Measurements from ENCODE around the gene DPEP2. TPM values are rescaled to one million over a fixed set of nuclear protein-coding genes. Genes with fewer than 3 reads are reported as not detected.

The DPEP2 gene
- total and polyA plus RNA-seq, 2 of the 13 experiments (the other 11 are each of a cell fraction or from before 2014, with no cell fraction given): 0.18 TPM; not detected in 1

DNA sequence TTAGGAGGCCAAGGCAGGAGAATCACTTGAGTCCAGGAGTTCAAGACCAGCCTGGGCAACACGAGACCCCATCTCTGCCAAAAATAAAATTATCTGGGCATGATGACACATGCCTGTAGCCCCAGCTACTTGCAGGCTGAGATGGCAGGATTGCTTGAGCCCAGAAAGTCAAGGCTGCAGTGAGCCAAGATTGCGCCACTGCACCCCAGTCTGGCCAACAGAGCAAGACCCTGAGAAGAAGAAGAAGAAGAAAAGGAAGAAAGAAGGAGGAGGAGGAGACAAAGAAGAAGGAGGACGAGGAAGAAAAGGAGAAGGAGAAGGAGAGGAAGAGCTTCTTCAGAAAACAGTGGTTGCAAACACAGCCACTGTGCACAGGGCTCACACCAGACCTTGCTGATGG, 10.6 kb downstream of the DPEP2 start:
- intact Hi-C loops (cut with micrococcal nuclease; ENCODE audit: unreplicated experiment) (no loop called here), in situ Hi-C loops (cut with HindIII; ENCODE audit: extremely low pct_ligation_motif_present, low pct_unique_long_range_greater_than_20kb) (no loop called here)
- no peak for FAIRE-seq
- Histone ChIP-seq H3K27ac (ENCODE audit: extremely low read length, insufficient read depth, low read length) (no peak overlapping the region), H3K79me2 (ENCODE audit: insufficient read depth, low read length) (no peaks in the 10 kb centered on the region), H2AFZ (ENCODE audit: low read length) (no peak overlapping the region), H4K20me1 (ENCODE audit: insufficient read depth, low read length) (no peaks in the 10 kb centered on the region), H3K9ac (ENCODE audit: insufficient read depth, low read depth, low read length) (no peak overlapping the region), H3K27me3 (ENCODE audit: control insufficient read depth in 1 of 2, insufficient read depth in 2 of 2, low read length in 2 of 2) (peaks cover 2 to 22% of the 10 kb centered on the region in 2 experiments), H3K36me3 (replicated peaks in 1 of 2; ENCODE audit: control insufficient read depth in 1 of 2, insufficient read depth in 2 of 2, low read length in 2 of 2) (no peaks in the 10 kb centered on the region), H3K4me2 (ENCODE audit: low read depth, low read length) (no peak overlapping the region), H3K4me1 (ENCODE audit: insufficient read depth, low read length) (peaks cover 61% of the 10 kb centered on the region), H3K9me3 (ENCODE audit: low read length) (no peaks in the 10 kb centered on the region), H3K4me3 (replicated peaks in 1 of 3; ENCODE audit: insufficient read depth in 1 of 3, low read depth in 2 of 3, low read length in 3 of 3) (no peak overlapping the region)
- no peak for ATAC-seq
- 60% methylated on average over 3 of the region's 3 CpGs for WGBS (ENCODE audit: low lambda C conversion rate)
- ChIA-PET POLR2A (interaction anchor here (1.4 to 4.8 kb wide), 4 partner anchors 10 to 45 kb away, joined by 3 to 29 read pairs (median 12); partner anchors contain the start of genes DDX28, DPEP2, DUS2 and LCAT), CTCF (ENCODE audit: low intra/inter-chr PET ratio, low total read pairs) (no interaction called here)
- BruUV-seq (replicated peaks): no TSS peak
- TF ChIP-seq ZNF121 (CRISPR knock-in tag; IDR thresholded peaks at IDR 0.05) (peak; percentile 87), UBTF (CRISPR knock-in tag; IDR thresholded peaks at IDR 0.05) (0 out of 2 replicates have a peak, but pooled peaks have one; percentile 1), ZNF232 (CRISPR knock-in tag; IDR thresholded peaks at IDR 0.05; ENCODE audit: borderline replicate concordance) (no peak)
- no peak for DNase-seq (ENCODE audit: low spot score)

- ATAC-seq (peak; percentile 66), FAIRE-seq (peak; percentile 21), DNase-seq (ENCODE audit: low spot score) (peak; percentile 57)
- Histone ChIP-seq H4K20me1 (ENCODE audit: insufficient read depth, low read length) (no peaks in the 10 kb centered on the region), H3K27ac (ENCODE audit: extremely low read length, insufficient read depth, low read length) (no peak overlapping the region), H3K4me2 (ENCODE audit: low read depth, low read length) (peak overlapping the region; percentile 85), H3K36me3 (replicated peaks in 1 of 2; ENCODE audit: control insufficient read depth in 1 of 2, insufficient read depth in 2 of 2, low read length in 2 of 2) (no peaks in the 10 kb centered on the region), H3K4me1 (ENCODE audit: insufficient read depth, low read length) (peaks cover 60% of the 10 kb centered on the region), H2AFZ (ENCODE audit: low read length) (peak overlapping the region; percentile 86), H3K9me3 (ENCODE audit: low read length) (no peaks in the 10 kb centered on the region), H3K4me3 (replicated peaks in 1 of 3; ENCODE audit: insufficient read depth in 1 of 3, low read depth in 2 of 3, low read length in 3 of 3) (peak overlapping the region; percentile 24 to 61 (median 30)), H3K79me2 (ENCODE audit: insufficient read depth, low read length) (no peaks in the 10 kb centered on the region), H3K9ac (ENCODE audit: insufficient read depth, low read depth, low read length) (peak overlapping the region; percentile 59), H3K27me3 (ENCODE audit: control insufficient read depth in 1 of 2, insufficient read depth in 2 of 2, low read length in 2 of 2) (peaks cover 2 to 18% of the 10 kb centered on the region in 2 experiments)
- in situ Hi-C loops (cut with HindIII; ENCODE audit: extremely low pct_ligation_motif_present, low pct_unique_long_range_greater_than_20kb) (no loop called here), intact Hi-C loops (cut with micrococcal nuclease; ENCODE audit: unreplicated experiment) (no loop called here)
- TSS peak; percentile 59 for BruUV-seq (replicated peaks)
- ChIA-PET POLR2A (interaction anchor here (0.6 to 4.8 kb wide), 13 partner anchors 11 to 1212 kb away, joined by 3 to 29 read pairs (median 5); partner anchors contain the start of genes DDX28, DPEP2, DUS2 and ESRP2), CTCF (ENCODE audit: low intra/inter-chr PET ratio, low total read pairs) (no interaction called here)
- 6% methylated on average over 11 of the region's 11 CpGs for WGBS (ENCODE audit: low lambda C conversion rate)
- TF ChIP-seq RORA (CRISPR knock-in tag; IDR thresholded peaks at IDR 0.05) (no peak), ZKSCAN8 (CRISPR knock-in tag; IDR thresholded peaks at IDR 0.05; ENCODE audit: borderline replicate concordance) (0 out of 2 replicates have a peak, but pooled peaks have one; percentile 28), POLR2A (IDR thresholded peaks at IDR 0.05; ENCODE audit: insufficient read depth in 1 of 2, low read depth in 2 of 2, low read length in 2 of 2) (peak; percentile 40 to 48; a peak in 2 of 4 replicates), THAP11 (CRISPR knock-in tag; IDR thresholded peaks at IDR 0.05) (0 out of 2 replicates have a peak, but pooled peaks have one; percentile 22), SKI (IDR thresholded peaks at IDR 0.05; ENCODE audit: partially characterized antibody) (no peak), HDAC2 (CRISPR knock-in tag; IDR thresholded peaks at IDR 0.05) (peak; percentile 45; the same call in 1 of the 2 replicates), SOX13 (IDR thresholded peaks at IDR 0.05) (no peak), SOX13 (CRISPR knock-in tag; conservative IDR thresholded peaks at IDR 0.05 in 1 of 2, IDR thresholded peaks at IDR 0.05 in 1 of 2) (0 out of 4 replicates have a peak, but pooled peaks of 1 of the 2 experiments have one; percentile 9), NR2F6 (IDR thresholded peaks at IDR 0.05) (no peak), NR2F6 (CRISPR knock-in tag; IDR thresholded peaks at IDR 0.05) (0 out of 2 replicates have a peak, but pooled peaks have one; percentile 11), ZBTB3 (CRISPR knock-in tag; IDR thresholded peaks at IDR 0.05; ENCODE audit: borderline replicate concordance, low read depth) (no peak)
- TF ChIP-seq, protein P1, sequence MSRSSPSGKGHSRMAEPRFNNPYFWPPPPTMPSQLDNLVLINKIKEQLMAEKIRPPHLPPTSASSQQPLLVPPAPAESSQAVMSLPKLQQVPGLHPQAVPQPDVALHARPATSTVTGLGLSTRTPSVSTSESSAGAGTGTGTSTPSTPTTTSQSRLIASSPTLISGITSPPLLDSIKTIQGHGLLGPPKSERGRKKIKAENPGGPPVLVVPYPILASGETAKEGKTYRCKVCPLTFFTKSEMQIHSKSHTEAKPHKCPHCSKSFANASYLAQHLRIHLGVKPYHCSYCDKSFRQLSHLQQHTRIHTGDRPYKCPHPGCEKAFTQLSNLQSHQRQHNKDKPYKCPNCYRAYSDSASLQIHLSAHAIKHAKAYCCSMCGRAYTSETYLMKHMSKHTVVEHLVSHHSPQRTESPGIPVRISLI (CRISPR knock-in tag; IDR thresholded peaks at IDR 0.05; ENCODE audit: borderline replicate concordance): no peak
These were observed 11.7 kb downstream of the DPEP2 start for GRCh38 chr16:67987460-67988160.

Measured in HepG2 (cell line).